GM12878 (cell line): ENCODE results near the gene SELENOW. TPM values are rescaled to one million over a fixed set of nuclear protein-coding genes. Genes with fewer than 3 reads are reported as not detected.

ENCODE experiments used
- ATAC-seq: fragments of 200-7000 bp; cut with Tn5 transposase; 3 replicates; pipeline ENCODE4 v1.9.1; 2020; ENCODE audit warnings: mild to moderate bottlenecking, moderate library complexity
- BruUV-seq: library from RNA; stranded (reverse); fragments of 400-500 nt; replicated peaks from 2 replicates; lab custom pipeline; 2021; lab: Mats Ljungman, UMichigan
- CTCF ChIA-PET: fragments of 300-600 bp; sonication (Branson Sonifier 250); formaldehyde crosslinking; extraction: SDS; loops from one replicate; lab custom pipeline; 2021; ENCODE audit warnings: inconsistent platforms; lab: Yijun Ruan, JAX
- POLR2A ChIA-PET: fragments of 350-600 bp; formaldehyde crosslinking; extraction: SDS; loops from one replicate; lab custom pipeline; 2021; ENCODE audit warnings: inconsistent platforms; lab: Charles Lee
- RAD21 ChIA-PET: fragments of 300-600 bp; sonication (Branson Sonifier 250); formaldehyde crosslinking; loops from one replicate; lab custom pipeline; 2023; ENCODE audit warnings: antibody characterized with exemption; ENCODE audit not compliant: unreplicated experiment; lab: Charles Lee
- SMC1A ChIA-PET: fragments of 300-600 bp; sonication (Branson Sonifier 250); formaldehyde crosslinking; loops from one replicate; lab custom pipeline; 2023; ENCODE audit not compliant: unreplicated experiment, uncharacterized antibody; lab: Charles Lee
- DNase-seq: peaks from one replicate; pipeline ENCODE4 v3.0.0-alpha.2; 2011; ENCODE audit warnings: low read depth, low spot score
- FAIRE-seq: peaks from 3 replicates; lab custom pipeline; 2011; peaks lifted over from hg19 to GRCh38; lab: Jason Lieb, UNC
- H2AFZ ChIP-seq: 2 replicates; pipeline ENCODE4 v1.6.0; 2011; ENCODE audit warnings: low read depth, low read length, control low read depth; ENCODE audit not compliant: control insufficient read depth
- H3K27ac ChIP-seq: 2 replicates; pipeline ENCODE4 v1.5.1; 2011; ENCODE audit warnings: control low read depth; ENCODE audit not compliant: control insufficient read depth, insufficient read depth
- H3K27me3 ChIP-seq, 2 experiments: replicated peaks in 1 of 2; 2 replicates each; pipeline versions ENCODE4 v1.6.0 to v1.6.1; 2011; ENCODE audit warnings: low read length in 1 of 2; ENCODE audit not compliant: control insufficient read depth in 2 of 2, insufficient read depth in 2 of 2
- H3K36me3 ChIP-seq, 2 experiments: 2 replicates each; pipeline ENCODE4 v1.5.1; 2011; ENCODE audit warnings: low read length in 1 of 2; ENCODE audit not compliant: control insufficient read depth in 2 of 2, insufficient read depth in 2 of 2
- H3K4me1 ChIP-seq: 2 replicates; pipeline ENCODE4 v1.6.1; 2011; ENCODE audit warnings: mild to moderate bottlenecking, low read length, moderate library complexity, mixed read lengths; ENCODE audit not compliant: control insufficient read depth, insufficient read depth
- H3K4me2 ChIP-seq: 2 replicates; pipeline ENCODE4 v1.6.0; 2011; ENCODE audit warnings: control low read depth; ENCODE audit not compliant: control insufficient read depth, insufficient read depth
- H3K4me3 ChIP-seq: fragments of 200-600 bp; sonication (generic); 2 replicates; pipeline ENCODE4 v1.5.1; 2016
- H3K79me2 ChIP-seq: 2 replicates; pipeline ENCODE4 v1.6.0; 2011; ENCODE audit warnings: low read length; ENCODE audit not compliant: control insufficient read depth, insufficient read depth
- H3K9ac ChIP-seq: 2 replicates; pipeline ENCODE4 v1.8.0; 2011; ENCODE audit warnings: low read length, control low read depth, mixed read lengths; ENCODE audit not compliant: control insufficient read depth, insufficient read depth
- H3K9me3 ChIP-seq: replicated peaks from 3 replicates; pipeline ENCODE4 v1.5.1; 2011; ENCODE audit warnings: mild to moderate bottlenecking, low read length; ENCODE audit not compliant: control insufficient read depth, insufficient read depth
- H4K20me1 ChIP-seq: 2 replicates; pipeline ENCODE4 v1.6.0; 2011; ENCODE audit not compliant: control insufficient read depth, insufficient read depth
- BRCA1 ChIP-seq: IDR thresholded peaks from 2 replicates; pipeline ENCODE4 v1.6.1; 2011; ENCODE audit warnings: low read depth, low read length, improper control_type of control experiment
- EGR1 ChIP-seq, 2 experiments: IDR thresholded peaks; 1 replicate in 1 of 2; 2 replicates in 1 of 2; pipeline ENCODE4 v1.6.1; 2011 to 2012; ENCODE audit warnings: low read depth in 2 of 2, low read length in 2 of 2, borderline replicate concordance in 1 of 2, mild to moderate bottlenecking in 1 of 2, moderate library complexity in 1 of 2
- HSF1 ChIP-seq: fragments of 150-350 bp; IDR thresholded peaks from 2 replicates; pipeline ENCODE4 v1.6.1; 2014; ENCODE audit warnings: mild to moderate bottlenecking, low read depth, low read length
- JUND ChIP-seq: IDR thresholded peaks from 2 replicates; pipeline ENCODE4 v1.6.1; 2012; ENCODE audit warnings: low read depth, mild to moderate bottlenecking, low read length, improper control_type of control experiment, moderate library complexity
- LARP7 ChIP-seq: fragments of 450-650 bp; IDR thresholded peaks from 2 replicates; pipeline ENCODE4 v1.6.1; 2017; ENCODE audit warnings: mild to moderate bottlenecking
- NFIC ChIP-seq: IDR thresholded peaks from 2 replicates; pipeline ENCODE4 v1.6.1; 2012; ENCODE audit warnings: low read depth, mild to moderate bottlenecking, inconsistent platforms, low read length, moderate library complexity
- PKNOX1 ChIP-seq: fragments of 450-650 bp; IDR thresholded peaks from 2 replicates; pipeline ENCODE4 v1.6.1; 2016; ENCODE audit warnings: mild to moderate bottlenecking
- PRDM15 ChIP-seq: fragments of 450-650 bp; formaldehyde crosslinking; IDR thresholded peaks from 2 replicates; pipeline ENCODE4 v1.4.0; 2020; ENCODE audit warnings: mild to moderate bottlenecking, moderate library complexity
- SREBF1 ChIP-seq: IDR thresholded peaks from 2 replicates; pipeline ENCODE4 v1.6.1; 2012; ENCODE audit warnings: mild to moderate bottlenecking, low read length
- ZNF207 ChIP-seq: fragments of 450-650 bp; IDR thresholded peaks from 2 replicates; pipeline ENCODE4 v1.6.1; 2014; ENCODE audit warnings: antibody characterized with exemption, mild to moderate bottlenecking, borderline replicate concordance
- ZNF384 ChIP-seq: IDR thresholded peaks from 2 replicates; pipeline ENCODE4 v1.6.1; 2012; ENCODE audit warnings: low read depth, mild to moderate bottlenecking, low read length, improper control_type of control experiment, borderline replicate concordance
- ZNF687 ChIP-seq: fragments of 450-650 bp; IDR thresholded peaks from 2 replicates; pipeline ENCODE4 v1.6.1; 2017; ENCODE audit warnings: mild to moderate bottlenecking, moderate library complexity
- WGBS: methylation state at CpG from one replicate; pipeline ENCODE4 v1.1.6; 2016; ENCODE audit warnings: low lambda C conversion rate; ENCODE audit not compliant: insufficient replicate concordance, insufficient coverage; ENCODE audit errors: missing lambda C conversion rate; 5-methylcytosine and 5-hydroxymethylcytosine counted together
- in situ Hi-C: fragments of 300-500 bp; cut with MboI; formaldehyde crosslinking; loops from 9 replicates; pipeline ENCODE4 v1.14.3; 2018; ENCODE audit warnings: mixed read lengths
- intact Hi-C: fragments of 100-400 bp; cut with micrococcal nuclease; formaldehyde crosslinking; loops from one replicate; pipeline ENCODE4 v1.14.2; 2022; ENCODE audit not compliant: unreplicated experiment
- polyA plus RNA-seq, 11 experiments: library from polyadenylated mRNA; depleted of rRNA in 4 of 11; unstranded in 6 of 11; stranded (reverse) in 5 of 11; fragments of >200 nt; fragmentation: Nextera tagmentation in 4 of 11; fragmentation: Illumina TruSeq in 1 of 11; extraction: Ambion mirVana in 4 of 11; extraction: Trizol in 1 of 11; gene quantifications; 1 replicate in 1 of 11; 2 replicates in 10 of 11; pipeline versions ENCODE4 v1.2.1 to v1.2.3, GENCODE V29; 2011 to 2016; ENCODE audit warnings: inconsistent platforms in 2 of 11, missing spikeins in 2 of 11, low read depth in 1 of 11
- total RNA-seq, 4 experiments: library from RNA; depleted of rRNA in 3 of 4; stranded (reverse); fragments of >200 nt in 3 of 4; fragmentation: Illumina TruSeq in 1 of 4; extraction: Trizol in 1 of 4; gene quantifications; 2 replicates each; pipeline versions ENCODE4 v1.2.1 to v1.2.3, GENCODE V29; 2013 to 2021

The SELENOW gene
- total and polyA plus RNA-seq, 10 of the 15 experiments (the other 5 are each of a cell fraction or from before 2014, with no cell fraction given), result 53.3 to 186 (median 101) TPM

- ChIA-PET SMC1A (no interaction called here), POLR2A (no interaction called here), CTCF (interaction anchor here (0.6 kb wide), 1 partner anchor 337 kb away, joined by 3 read pairs; no protein-coding TSS in a partner anchor), RAD21 (no interaction called here)
- Histone ChIP-seq H3K4me2 (no peak overlapping the region), H4K20me1 (no peaks in the 10 kb centered on the region), H3K36me3 (peaks cover 32 to 56% of the 10 kb centered on the region in 2 experiments), H3K9me3 (no peaks in the 10 kb centered on the region; the same call in 2 of the 3 replicates), H3K27ac (no peak overlapping the region), H3K4me3 (no peak overlapping the region), H3K9ac (no peak overlapping the region), H3K4me1 (peaks cover 3% of the 10 kb centered on the region; the same call in 1 of the 2 replicates), H2AFZ (no peak overlapping the region), H3K27me3 (no peaks in the 10 kb centered on the region), H3K79me2 (peaks cover 4% of the 10 kb centered on the region; the same call in 1 of the 2 replicates)
- FAIRE-seq (no peak), DNase-seq (no peak), ATAC-seq (no peak)
- no TSS peak for BruUV-seq
- in situ Hi-C loops, result no loop called here
- intact Hi-C loops, result no loop called here
- WGBS, result 98% methylated on average over 33 of the region's 37 CpGs
- TF ChIP-seq NFIC (no peak), PRDM15 (CRISPR knock-in tag) (no peak), JUND (no peak), BRCA1 (no peak), PKNOX1 (no peak), LARP7 (no peak), HSF1 (no peak), ZNF207 (no peak), ZNF687 (no peak), ZNF384 (no peak), SREBF1 (no peak), EGR1 (IDR thresholded peaks at IDR 0.05; ENCODE audit: borderline replicate concordance in 1 of 2, low read depth in 2 of 2, low read length in 2 of 2) (no peak)
These were observed 24.1 kb upstream of the SELENOW start for GRCh38 chr19:47754206-47755064.
